ENCODE measurements around the gene EEF1AKMT4. TPM values are rescaled to one million over a fixed set of nuclear protein-coding genes. Genes with fewer than 3 reads are reported as not detected.

EEF1AKMT4 gene
- total RNA-seq, 6 experiments from 2014 or later = 4.9 to 19.4 (median 7.1) TPM

- peaks cover 0 to 11% (median 1%) of the 10 kb centered on the region in 4 donors for H3K4me1 ChIP-seq
- 67% methylated on average over 2 of the region's 19 CpGs for WGBS (ENCODE audit: insufficient coverage, low coverage, low lambda C conversion rate, missing lambda C conversion rate)
- H3K4me3 ChIP-seq = no peak overlapping the region
- intact Hi-C loops (cut with DNase I) = no loop called here
- H3K27me3 ChIP-seq = peaks cover 0 to 20% of the 10 kb centered on the region in 2 donors
- no peaks in the 10 kb centered on the region for H3K9me3 ChIP-seq
- no peak overlapping the region for H3K27ac ChIP-seq
- ATAC-seq (no peak), DNase-seq (no peak)
- no peak for TF ChIP-seq POLR2A (IDR thresholded peaks at IDR 0.05)
- TF ChIP-seq CTCF (IDR thresholded peaks at IDR 0.05) = no peak
- H3K36me3 ChIP-seq = no peaks in the 10 kb centered on the region
Observed at GRCh38 chr3:184234671-184235380, 14.6 kb upstream of the EEF1AKMT4 start.

GRCh38 chr3:184235381-184236032 is 14.0 kb upstream of the EEF1AKMT4 start:
- no peak for ATAC-seq
- Histone ChIP-seq H3K9me3 (no peaks in the 10 kb centered on the region), H3K4me1 (peaks cover 0 to 4% (median 0%) of the 10 kb centered on the region in 4 donors), H3K4me3 (no peak overlapping the region), H3K36me3 (no peaks in the 10 kb centered on the region), H3K27ac (no peak overlapping the region), H3K27me3 (peaks cover 0 to 13% of the 10 kb centered on the region in 2 donors)
- no peak for DNase-seq
- 67% methylated on average over 1 of the region's 4 CpGs for WGBS (ENCODE audit: insufficient coverage, low coverage, low lambda C conversion rate, missing lambda C conversion rate)
- TF ChIP-seq CTCF (IDR thresholded peaks at IDR 0.05) (no peak), POLR2A (IDR thresholded peaks at IDR 0.05) (no peak)
- intact Hi-C loops (cut with DNase I) = no loop called here

GRCh38 chr3:184236033-184236410 is 13.4 kb upstream of the EEF1AKMT4 start:
- DNase-seq (no peak), ATAC-seq (no peak)
- TF ChIP-seq POLR2A (IDR thresholded peaks at IDR 0.05) = no peak
- no peak for TF ChIP-seq CTCF (IDR thresholded peaks at IDR 0.05)
- peaks cover 0 to under 1% (median 0%) of the 10 kb centered on the region in 4 donors for H3K4me1 ChIP-seq
- no peak overlapping the region for H3K4me3 ChIP-seq
- intact Hi-C loops (cut with DNase I) = no loop called here
- H3K36me3 ChIP-seq = no peaks in the 10 kb centered on the region
- no peak overlapping the region for H3K27ac ChIP-seq
- peaks cover 0 to 8% of the 10 kb centered on the region in 2 donors for H3K27me3 ChIP-seq
- H3K9me3 ChIP-seq = no peaks in the 10 kb centered on the region
- 58% methylated on average over 5 of the region's 14 CpGs for WGBS (ENCODE audit: insufficient coverage, low coverage, low lambda C conversion rate, missing lambda C conversion rate)

GRCh38 chr3:184236636-184237035 is 12.8 kb upstream of the EEF1AKMT4 start:
- H3K4me1 ChIP-seq = peaks cover 0 to 7% (median 2%) of the 10 kb centered on the region in 4 donors
- no peak overlapping the region for H3K4me3 ChIP-seq
- H3K27me3 ChIP-seq = peaks cover 0 to 2% of the 10 kb centered on the region in 2 donors
- H3K9me3 ChIP-seq = no peaks in the 10 kb centered on the region
- H3K27ac ChIP-seq = no peak overlapping the region
- DNase-seq (no peak), ATAC-seq (no peak)
- H3K36me3 ChIP-seq = no peaks in the 10 kb centered on the region
- no peak for TF ChIP-seq CTCF (IDR thresholded peaks at IDR 0.05)
- no peak for TF ChIP-seq POLR2A (IDR thresholded peaks at IDR 0.05)
- no CpG with 5 or more reads among the region's 3 CpGs for WGBS (ENCODE audit: insufficient coverage, low coverage, low lambda C conversion rate, missing lambda C conversion rate)
- intact Hi-C loops (cut with DNase I) = no loop called here
